SK-N-MC (cell line): ENCODE data around the gene NFATC3.

ENCODE experiments used
- EZH2 ChIP-seq: fragments of 200-600 bp; sonication (generic); IDR thresholded peaks from one replicate; pipeline ENCODE4 v1.6.1; 2017; ENCODE audit warnings: antibody characterized with exemption
- POLR2AphosphoS5 ChIP-seq: IDR thresholded peaks from 2 replicates; pipeline ENCODE4 v1.6.1; 2012; ENCODE audit warnings: mild to moderate bottlenecking, low read depth, low read length, borderline replicate concordance

GRCh38 chr16:68046106-68046505 lies 39.1 kb upstream of the NFATC3 start:
- TF ChIP-seq EZH2 (no peak), POLR2AphosphoS5 (no peak)
